Kidney tubule cell (primary cell): ENCODE results near the gene DDX39A.
"Not testable (repeated sequence)": the region's sequence is repeated elsewhere in the genome, so short reads cannot be mapped to it uniquely, and the experiment has no call there.

Experiments
- DNase-seq: peaks from one replicate; pipeline ENCODE4 v3.0.0-alpha.2; 2018; ENCODE audit warnings: low spot score

DDX39A gene

DNA sequence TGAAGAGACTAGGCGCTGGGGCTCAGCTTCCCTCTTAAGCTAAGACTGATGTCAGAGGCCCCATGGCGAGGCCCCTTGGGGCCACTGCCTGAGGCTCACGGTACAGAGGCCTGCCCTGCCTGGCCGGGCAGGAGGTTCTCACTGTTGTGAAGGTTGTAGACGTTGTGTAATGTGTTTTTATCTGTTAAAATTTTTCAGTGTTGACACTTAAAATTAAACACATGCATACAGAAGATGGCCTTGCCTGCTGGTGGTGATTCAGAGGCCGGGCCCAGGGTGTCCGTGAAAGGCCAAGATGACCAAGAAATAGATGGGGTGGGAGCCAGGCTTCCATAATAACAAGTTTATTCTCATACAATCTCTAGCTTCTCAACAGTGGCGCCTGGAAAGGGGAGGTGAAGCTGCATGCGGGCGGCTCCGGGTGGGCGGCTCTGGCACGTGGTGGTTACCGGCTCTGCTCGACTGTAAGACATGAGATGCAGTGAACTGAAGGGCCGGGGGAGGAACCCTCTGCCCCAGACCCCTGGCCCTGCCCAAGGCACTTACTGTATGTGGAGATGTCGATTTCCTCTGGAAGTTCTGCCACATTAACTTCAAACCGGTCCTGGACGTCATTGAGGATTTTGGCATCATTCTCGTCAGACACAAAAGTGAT, 10.5 kb downstream of the DDX39A start:
- DNase-seq, result no peak

- DNase-seq, result no peak
These were observed 11.3 kb downstream of the DDX39A start for GRCh38 chr19:14407605-14408484.

DNA sequence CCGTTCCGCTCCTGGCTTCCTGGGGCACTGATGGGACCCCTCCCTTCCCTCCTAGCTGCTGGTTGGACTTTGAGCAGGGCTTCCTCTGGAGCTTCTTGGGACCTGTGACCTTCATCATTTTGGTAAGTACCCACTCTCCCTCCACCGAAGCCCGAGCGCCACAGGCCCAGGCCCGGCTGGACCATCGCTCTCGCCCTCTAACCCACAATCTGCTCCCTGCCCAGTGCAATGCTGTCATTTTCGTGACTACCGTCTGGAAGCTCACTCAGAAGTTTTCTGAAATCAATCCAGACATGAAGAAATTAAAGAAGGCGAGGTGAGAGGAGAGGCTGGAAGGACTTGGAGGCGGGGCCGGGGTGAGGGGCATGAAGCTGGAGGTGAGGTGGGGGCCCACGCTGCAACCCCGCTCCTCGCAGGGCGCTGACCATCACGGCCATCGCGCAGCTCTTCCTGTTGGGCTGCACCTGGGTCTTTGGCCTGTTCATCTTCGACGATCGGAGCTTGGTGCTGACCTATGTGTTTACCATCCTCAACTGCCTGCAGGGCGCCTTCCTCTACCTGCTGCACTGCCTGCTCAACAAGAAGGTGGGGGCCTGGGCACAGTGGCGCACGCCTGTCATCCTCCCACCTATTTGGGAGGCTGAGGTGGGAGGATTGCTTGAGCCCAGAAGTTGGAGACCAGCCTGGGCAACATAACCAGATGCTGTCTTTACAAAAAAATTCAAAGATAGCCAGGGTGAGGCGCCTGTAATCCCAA, 12.3 kb downstream of the DDX39A start:
- DNase-seq, result no peak

GRCh38 chr19:14405758-14406644, 13.1 kb downstream of the DDX39A start:
- DNase-seq, result peak; percentile 85

GRCh38 chr19:14405380-14405757, 13.8 kb downstream of the DDX39A start:
- no peak for DNase-seq

GRCh38 chr19:14404312-14404711, 14.8 kb downstream of the DDX39A start:
- no peak for DNase-seq

DNA sequence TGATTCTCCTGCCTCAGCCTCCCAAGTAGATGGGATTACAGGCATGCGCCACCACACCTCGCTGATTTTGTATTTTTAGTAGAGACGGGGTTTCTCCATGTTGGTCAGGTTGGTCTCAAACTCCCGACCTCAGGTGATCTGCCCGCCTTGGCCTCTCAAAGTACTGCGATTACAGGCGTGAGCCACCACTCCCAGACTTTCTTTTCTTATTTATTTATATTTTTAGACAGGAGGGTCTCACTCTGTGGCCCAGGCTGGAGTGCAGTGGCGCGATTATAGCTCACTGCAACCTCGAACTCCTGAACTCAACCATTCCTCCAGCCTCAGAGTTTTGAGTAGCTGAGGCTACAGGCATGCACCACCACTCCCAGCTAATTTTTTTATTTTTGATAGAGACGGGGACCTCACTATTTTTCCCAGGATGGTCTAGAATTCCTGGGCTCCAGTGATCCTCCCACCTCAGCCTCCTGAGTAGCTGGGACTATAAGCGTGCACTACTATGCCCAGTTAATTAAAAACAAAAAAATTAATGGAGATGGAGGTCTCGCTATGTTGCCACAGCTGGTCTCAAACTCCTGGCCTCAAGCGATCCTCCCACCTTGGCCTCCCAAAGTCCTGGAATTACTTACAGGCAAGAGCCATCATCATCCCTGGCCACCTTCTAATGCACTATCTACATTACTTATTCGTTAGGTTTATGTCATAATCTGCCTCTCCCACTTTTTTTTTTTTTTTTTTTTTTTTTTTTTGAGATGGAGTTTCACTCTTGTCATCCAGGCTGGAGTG, 15.8 kb downstream of the DDX39A start:
- DNase-seq, result not testable (repeated sequence)

DNA sequence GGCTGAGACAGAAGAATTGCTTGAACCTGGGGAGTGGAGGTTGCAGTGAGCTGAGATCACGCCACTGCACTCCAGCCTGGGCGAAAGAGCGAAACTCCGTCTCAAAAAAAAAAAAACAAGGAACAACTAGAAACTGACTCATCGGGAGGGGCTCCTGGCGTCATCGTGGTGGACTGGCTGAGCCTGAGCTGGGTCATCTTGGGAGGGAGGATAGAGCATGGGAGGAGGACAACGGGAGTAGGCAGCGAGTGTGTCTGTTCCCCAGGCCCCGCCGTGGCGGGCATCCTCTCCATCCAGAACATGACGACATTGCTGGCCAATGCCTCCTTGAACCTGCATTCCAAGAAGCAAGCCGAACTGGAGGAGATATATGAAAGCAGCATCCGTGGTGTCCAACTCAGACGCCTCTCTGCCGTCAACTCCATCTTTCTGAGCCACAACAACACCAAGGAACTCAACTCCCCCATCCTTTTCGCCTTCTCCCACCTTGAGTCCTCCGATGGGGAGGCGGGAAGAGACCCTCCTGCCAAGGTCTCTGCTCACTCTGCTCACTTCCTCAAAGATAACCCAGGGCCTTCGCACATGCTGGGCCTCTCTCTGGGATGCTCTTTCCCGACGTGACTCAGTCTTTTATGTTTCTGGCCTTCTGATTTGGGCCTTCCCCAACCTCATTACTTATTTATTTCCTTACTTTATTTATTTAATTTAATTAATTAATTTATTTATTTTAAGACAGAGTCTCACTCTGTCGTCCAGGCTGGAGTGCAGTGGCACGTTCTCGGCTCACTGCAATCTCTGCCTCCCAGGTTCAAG, 16.6 kb downstream of the DDX39A start:
- DNase-seq, result peak; percentile 47

GRCh38 chr19:14401468-14402195, 17.5 kb downstream of the DDX39A start:
- no peak for DNase-seq

DNA sequence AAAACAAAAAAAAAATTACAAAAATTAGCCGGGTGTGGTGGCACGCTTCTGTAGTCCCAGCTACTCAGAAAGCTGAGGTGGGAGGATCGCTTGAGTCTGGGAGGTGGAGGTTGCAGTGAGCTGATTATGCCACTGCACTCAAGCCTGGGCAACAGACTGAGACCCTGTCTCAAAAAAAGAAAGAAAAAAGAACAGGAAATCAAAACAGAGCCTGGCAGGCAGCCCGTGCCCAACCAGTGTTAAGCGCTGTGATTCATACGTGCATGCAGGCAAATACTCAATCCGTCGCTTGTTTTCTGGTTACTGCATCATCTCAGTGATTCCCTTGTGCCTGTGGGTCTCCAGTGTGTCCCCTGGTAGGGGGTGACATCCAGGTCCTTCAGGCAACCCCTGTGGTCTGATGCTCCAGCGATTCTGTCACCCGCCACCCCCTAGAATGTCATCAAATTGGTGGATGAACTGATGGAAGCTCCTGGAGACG, 18.1 kb downstream of the DDX39A start:
- DNase-seq, result peak; percentile 56

DNA sequence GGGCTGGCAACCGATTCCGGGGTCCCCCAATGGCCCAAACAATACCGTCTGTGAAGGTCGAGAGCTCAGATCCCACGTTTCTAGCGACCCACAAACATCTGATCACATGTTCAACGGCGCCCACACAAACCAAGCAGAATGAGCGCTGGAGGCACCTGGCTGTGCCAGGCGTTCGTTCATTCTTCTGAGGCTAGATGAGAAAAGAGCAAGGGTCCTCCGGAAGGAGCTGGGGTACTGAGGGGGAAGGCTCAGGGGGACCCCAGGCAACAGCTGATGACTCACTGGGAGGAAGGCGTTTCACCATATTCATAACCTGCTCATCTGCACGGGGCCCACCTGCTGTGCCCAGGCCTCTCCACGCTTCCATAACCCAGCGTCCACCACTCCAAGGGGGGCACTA, 22.0 kb downstream of the DDX39A start:
- not testable (repeated sequence) for DNase-seq

DNA sequence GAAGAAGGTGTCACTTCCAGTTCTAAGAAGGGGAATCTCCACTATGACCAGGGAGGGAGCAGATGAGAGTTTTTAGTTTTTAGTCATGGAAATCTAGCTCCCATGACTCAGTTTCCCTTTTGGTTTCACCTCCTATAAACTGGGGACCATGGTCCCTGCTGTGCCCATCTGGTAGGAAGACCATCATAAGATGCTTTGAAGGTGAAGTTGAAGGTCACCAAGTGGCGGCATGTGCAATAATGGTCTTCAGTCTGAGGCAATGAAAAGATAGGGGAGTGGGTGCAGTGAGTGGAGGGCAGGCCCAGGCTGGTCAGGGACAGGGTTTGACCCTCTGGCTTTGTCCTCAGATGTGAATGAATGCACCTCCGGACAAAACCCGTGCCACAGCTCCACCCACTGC, 22.4 kb downstream of the DDX39A start:
- DNase-seq, result not testable (repeated sequence)

GRCh38 chr19:14395710-14396336, 23.3 kb downstream of the DDX39A start:
- no peak for DNase-seq

- DNase-seq, result no peak
These were observed 23.9 kb downstream of the DDX39A start for GRCh38 chr19:14395262-14395661.

- no peak for DNase-seq
These were observed 25.0 kb downstream of the DDX39A start for GRCh38 chr19:14394167-14394566.

- no peak for DNase-seq
These were observed 25.8 kb downstream of the DDX39A start for GRCh38 chr19:14393329-14393728.

DNA sequence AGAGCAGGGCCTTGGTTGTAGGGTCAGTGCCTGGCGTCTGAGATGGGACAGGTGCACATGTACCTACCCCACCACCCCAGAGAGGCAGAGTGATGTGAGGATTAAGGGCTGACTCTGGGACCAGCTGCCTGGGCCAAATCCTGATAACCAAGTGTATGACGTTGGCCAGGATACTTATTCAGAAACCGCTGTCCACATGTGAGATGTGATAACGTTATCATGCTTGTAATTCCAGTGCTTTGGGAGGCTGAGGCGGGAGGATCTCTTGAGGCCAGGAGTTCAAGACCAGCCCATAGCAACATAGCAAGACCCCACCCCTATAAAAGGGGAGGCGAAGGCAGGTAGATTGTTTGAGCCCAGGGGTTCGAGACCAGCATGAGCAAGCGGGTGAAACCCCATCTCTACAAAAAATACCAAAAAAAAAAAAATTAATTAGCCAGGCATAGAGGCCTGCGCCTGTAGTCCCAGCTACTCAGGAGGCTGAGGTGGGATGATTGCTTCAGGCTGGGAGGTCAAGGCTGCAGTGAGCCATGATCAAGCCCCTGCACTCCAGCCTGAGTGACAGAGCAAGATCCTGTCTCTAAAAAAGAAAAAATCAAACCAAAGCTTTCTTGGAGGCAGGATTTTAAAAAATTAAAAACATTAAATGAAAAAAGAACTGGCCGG, 27.9 kb downstream of the DDX39A start:
- DNase-seq, result no peak

GRCh38 chr19:14390548-14390947, 28.6 kb downstream of the DDX39A start:
- DNase-seq, result no peak
